NOMO-1 treated with DMSO at 0.1 percent for 48 hours (cell line): ENCODE measurements around the gene NBPF1.
"Not testable (repeated sequence)": the region's sequence is repeated elsewhere in the genome, so short reads cannot be mapped to it uniquely, and the experiment has no call there.

Experiments used
- DNase-seq: peaks from one replicate; lab custom pipeline; 2025; ENCODE audit not compliant: unreplicated experiment; lab: John Stamatoyannopoulos, UW

NBPF1 gene

GRCh38 chr1:16613185-16614147, at the start of gene NBPF1:
NBPF1 (minus strand) TSS chr1:16613564.
- DNase-seq = peak; percentile 93

DNA sequence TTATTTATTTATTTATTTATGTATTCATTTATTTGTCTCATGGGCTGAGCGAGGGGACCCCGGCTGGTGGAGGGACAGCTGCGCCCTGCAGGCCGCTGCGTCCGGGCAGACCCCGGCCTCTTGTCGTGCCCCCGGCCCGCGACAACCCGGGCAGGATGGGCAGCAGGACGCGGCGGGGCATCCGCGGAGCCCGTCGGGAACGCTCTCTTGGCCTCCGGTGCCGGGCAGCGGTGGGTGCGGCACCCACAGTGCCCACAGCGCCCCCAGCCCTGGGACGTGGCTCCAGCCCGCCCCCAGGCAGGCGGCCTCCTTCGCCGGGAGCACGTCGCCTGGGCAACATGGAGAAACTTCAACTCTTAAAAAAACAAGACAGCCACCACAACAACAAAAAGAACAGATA, 44.9 kb upstream of the NBPF1 start:
- DNase-seq = not testable (repeated sequence)

DNA sequence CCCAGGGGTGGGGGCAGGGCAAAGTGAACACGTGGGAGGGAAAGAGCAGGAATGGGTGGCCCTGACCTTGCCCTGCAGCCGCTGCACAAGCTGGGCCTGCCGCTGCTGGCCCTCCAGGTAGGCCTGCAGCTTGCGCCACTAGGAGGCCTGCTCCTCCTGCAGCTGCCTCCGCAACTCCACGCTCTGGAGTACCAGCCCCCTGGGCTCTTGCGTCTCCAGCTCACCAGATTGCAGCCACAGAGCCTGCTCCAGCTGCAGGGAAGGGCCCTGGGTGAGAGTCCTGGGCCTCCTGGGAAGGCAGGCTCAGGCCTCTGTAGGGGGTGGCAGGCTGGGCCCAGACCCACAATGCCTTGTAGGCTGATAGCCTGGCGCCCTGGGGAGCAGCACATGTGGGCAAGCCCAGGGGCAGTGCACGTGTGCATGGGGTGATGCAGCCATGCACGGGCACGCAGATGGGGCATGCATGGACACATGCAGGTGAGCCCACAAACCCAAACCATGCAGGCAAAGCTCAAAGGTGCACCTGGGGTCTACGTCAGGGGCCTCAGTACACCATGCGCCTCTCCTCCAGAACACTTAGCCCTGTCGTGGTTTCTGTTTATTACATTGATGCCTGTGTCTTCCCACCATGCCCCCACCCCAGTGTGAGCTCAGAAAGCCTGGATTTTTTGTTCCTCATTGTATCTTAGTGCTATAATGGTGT, 43.8 kb upstream of the NBPF1 start:
- DNase-seq = not testable (repeated sequence)

DNA sequence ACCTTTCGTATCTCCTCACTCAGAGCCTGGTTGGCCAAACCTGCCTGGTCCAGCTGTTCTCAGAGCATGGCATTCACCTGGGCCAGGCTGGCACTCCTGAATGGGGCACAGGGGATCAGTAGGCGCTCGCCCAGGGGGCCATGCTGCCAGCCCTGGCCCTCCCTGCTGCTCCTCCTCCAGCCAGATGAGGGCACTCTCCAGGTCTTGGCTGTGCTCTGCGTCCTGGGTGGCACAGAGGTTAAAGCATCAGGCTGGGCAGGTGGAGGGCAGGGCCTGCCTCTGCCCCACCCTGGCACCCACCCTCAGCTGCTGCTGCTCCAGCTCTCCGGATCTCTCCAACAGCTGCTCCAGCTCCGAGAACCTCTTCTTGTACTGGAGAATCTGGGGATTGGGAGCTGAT, 43.2 kb upstream of the NBPF1 start:
- not testable (repeated sequence) for DNase-seq

DNA sequence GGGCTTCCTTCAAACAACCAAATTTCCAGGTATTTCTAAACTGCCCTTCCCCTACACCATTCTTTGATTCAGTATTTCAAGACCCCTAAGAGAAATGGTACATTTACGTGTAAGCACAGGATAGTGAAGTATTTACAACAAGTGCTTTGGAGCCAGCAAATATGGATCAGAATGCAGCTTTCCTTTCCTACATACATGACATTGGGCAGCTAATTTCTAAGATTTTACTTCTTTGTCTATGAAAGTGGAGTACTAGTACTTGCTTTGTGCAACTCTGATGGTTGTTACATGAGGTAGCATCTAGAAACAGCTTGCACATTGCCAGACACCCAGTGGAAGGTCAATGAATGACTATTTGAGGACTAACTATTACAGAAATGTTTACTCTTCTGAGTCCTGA, 38.2 kb upstream of the NBPF1 start:
- DNase-seq = not testable (repeated sequence)

GRCh38 chr1:16649960-16650359, 36.6 kb upstream of the NBPF1 start:
- DNase-seq = not testable (repeated sequence)

DNA sequence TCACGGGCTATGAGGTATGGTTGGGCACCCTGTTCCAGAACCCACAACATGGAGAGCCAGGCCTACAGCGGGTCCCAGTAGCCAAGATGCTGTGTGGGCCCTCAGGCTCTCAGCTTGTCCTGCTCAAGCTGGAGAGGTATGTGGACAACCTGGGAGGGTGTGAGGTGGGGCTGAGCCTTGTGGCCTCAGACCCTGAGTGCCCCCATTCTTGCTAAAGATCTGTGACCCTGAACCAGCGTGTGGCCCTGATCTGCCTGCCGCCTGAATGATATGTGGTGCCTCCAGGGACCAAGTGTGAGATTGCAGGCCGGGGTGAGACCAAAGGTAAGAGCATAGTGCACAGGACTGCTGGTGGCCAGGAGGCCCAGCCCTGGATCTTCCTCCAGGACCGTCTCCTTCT, 36.0 kb upstream of the NBPF1 start:
- not testable (repeated sequence) for DNase-seq

DNA sequence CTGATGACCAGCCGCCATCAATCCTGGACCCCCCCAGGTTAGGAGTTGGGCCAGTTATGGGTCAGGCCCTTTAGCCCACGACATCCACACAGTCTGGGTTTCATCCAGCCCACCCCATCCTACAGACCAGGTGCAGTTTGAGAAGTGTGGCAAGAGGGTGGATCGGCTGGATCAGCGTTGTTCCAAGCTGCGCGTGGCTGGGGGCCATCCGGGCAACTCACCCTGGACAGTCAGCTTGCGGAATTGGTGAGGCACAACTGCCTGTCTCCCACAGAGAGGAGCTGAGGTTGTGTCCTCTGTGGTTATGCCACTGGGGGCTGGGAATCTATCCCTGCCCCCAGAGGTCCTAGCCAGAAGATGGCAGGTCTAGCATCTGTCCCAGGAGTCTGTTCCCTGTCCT, 35.4 kb upstream of the NBPF1 start:
- not testable (repeated sequence) for DNase-seq

- DNase-seq = not testable (repeated sequence)
These were observed 34.9 kb upstream of the NBPF1 start for GRCh38 chr1:16648250-16648649.

DNA sequence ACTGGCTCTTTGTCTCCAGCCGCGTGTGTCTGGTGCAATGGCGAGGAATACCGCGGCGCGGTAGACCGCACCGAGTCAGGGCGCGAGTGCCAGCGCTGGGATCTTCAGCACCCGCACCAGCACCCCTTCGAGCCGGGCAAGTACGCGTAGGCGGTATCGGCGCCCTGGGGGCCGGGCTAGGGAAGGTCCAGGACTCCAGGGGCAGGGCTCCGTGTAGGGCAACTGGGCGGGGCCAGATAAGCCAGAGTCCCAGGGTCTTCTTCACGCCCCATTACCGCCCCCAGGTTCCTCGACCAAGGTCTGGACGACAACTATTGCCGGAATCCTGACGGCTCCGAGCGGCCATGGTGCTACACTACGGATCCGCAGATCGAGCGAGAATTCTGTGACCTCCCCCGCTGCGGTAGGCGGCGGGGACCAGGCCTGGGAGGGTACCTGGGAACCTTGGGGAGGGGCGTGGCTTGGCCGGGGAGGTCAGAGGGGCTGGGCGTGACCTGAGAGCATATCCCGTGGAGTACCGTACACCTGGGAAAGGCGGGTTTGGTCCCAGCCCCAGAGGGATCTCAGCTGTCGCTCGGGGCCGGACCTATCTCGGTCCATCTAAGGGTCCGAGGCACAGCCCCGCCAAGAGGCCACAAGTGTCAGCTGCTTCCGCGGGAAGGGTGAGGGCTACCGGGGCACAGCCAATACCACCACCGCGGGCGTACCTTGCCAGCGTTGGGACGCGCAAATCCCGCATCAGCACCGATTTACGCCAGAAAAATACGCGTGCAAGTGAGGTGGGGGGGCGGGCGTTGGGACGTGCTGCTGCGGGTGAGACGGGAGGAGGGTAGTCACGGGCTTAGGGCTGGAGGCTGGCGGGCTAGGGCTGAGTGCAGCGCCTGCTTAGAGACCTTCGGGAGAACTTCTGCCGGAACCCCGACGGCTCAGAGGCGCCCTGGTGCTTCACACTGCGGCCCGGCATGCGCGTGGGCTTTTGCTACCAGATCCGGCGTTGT, 34.1 kb upstream of the NBPF1 start:
- not testable (repeated sequence) for DNase-seq

GRCh38 chr1:16646716-16647115, 33.4 kb upstream of the NBPF1 start:
- DNase-seq = not testable (repeated sequence)

GRCh38 chr1:16646061-16646664, 32.8 kb upstream of the NBPF1 start:
- DNase-seq = not testable (repeated sequence)

GRCh38 chr1:16645271-16646060, 32.1 kb upstream of the NBPF1 start:
- not testable (repeated sequence) for DNase-seq

- peak; percentile 90 for DNase-seq
These were observed 31.3 kb upstream of the NBPF1 start for GRCh38 chr1:16644482-16645270.

DNA sequence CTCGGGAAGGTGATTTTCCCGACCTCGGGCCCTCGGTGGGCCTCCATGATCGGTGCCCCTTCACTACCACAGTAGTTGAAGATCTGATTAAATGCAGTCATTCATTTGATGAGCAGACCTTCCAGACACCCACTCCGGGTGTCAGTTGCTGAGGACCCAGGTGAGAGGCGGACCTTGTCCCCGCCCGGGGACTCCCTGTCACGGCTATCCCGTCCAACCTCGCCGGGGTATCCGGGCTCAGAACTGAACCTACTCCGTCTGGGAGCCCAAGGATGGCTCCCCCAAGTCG, 30.8 kb upstream of the NBPF1 start:
- DNase-seq = no peak

DNA sequence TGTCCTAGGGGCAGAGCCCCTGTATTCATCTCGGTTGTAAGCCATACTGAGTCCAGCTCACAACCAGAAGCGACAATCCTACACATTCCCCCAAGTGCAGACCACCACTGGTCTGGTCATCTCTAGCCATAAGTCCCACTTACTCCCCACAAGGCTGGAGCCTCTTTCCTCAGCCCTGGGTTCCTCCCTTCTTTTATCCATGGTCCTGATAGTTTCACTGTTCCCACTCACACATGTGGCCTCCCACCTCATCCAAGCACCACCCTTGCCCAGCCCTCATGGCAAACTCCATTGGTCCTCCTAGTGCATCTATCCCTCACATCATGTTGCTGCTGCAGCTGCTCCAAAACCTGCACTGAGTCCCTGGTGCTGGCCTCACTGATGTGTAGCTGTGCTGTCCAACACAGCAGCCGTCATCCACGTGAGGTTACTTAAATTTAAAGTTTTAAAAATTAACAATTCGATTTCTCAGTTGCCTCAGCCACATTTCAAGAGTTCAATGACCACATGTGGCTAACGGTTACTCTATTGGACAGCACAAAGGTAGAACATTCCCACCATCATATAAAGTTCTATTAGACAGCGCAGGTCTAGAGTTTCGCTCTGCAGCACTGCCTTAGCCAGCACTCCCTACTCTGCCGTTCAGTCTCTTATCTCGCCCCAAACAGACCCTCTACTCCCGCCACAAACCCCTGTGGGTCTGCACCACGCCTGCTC, 30.3 kb upstream of the NBPF1 start:
- peak; percentile 15 for DNase-seq

GRCh38 chr1:16643001-16643411, 29.6 kb upstream of the NBPF1 start:
- DNase-seq = not testable (repeated sequence)
